Stimulated activated CD4-positive, alpha-beta T cell treated with anti-CD3 and anti-CD28 coated beads, TNF-alpha, amount 100 ng/mL, for 48 hours (primary cell): Measurements from ENCODE around the gene PCDHA9.

Experiments
- DNase-seq, 3 donors: peaks; one replicate each; pipeline ENCODE4 v3.0.0-alpha.2; 2020; ENCODE audit warnings: low read depth in 3 of 3

The PCDHA9 gene

GRCh38 chr5:140881889-140882590, 33.9 kb downstream of the PCDHA9 start, which contains the start of gene PCDHA13:
Gene PCDHA13 (plus strand): TSS chr5:140882124. CDS start chr5:140882269, 145 bp downstream.
- no peak for DNase-seq

- DNase-seq: no peak
Observed at GRCh38 chr5:140882591-140882899, 34.4 kb downstream of the PCDHA9 start.

GRCh38 chr5:140883373-140883772, 35.2 kb downstream of the PCDHA9 start:
- DNase-seq: no peak

- no peak for DNase-seq
Observed at GRCh38 chr5:140883927-140884697, 35.9 kb downstream of the PCDHA9 start.
